GM12873 (cell line): ENCODE results near the gene PGA3.

Source experiments
- CTCF ChIP-seq: IDR thresholded peaks from 2 replicates; pipeline ENCODE4 v1.5.1; 2012; ENCODE audit warnings: low read depth, mild to moderate bottlenecking, moderate library complexity, low read length, control low read depth; ENCODE audit not compliant: insufficient read depth; ENCODE audit errors: missing control alignments

Gene PGA3

GRCh38 chr11:61193596-61193995, 9.7 kb upstream of the PGA3 start:
- TF ChIP-seq CTCF: no peak

- TF ChIP-seq CTCF: no peak
Observed at GRCh38 chr11:61194169-61194671, 9.1 kb upstream of the PGA3 start.

GRCh38 chr11:61194981-61195695, 8.2 kb upstream of the PGA3 start:
- TF ChIP-seq CTCF: no peak

GRCh38 chr11:61195719-61196118, 7.6 kb upstream of the PGA3 start:
- no peak for TF ChIP-seq CTCF

GRCh38 chr11:61198361-61198760, 5.0 kb upstream of the PGA3 start:
- no peak for TF ChIP-seq CTCF

- no peak for TF ChIP-seq CTCF
Observed at GRCh38 chr11:61198948-61199523, 4.3 kb upstream of the PGA3 start.

GRCh38 chr11:61201476-61201875, 1.8 kb upstream of the PGA3 start:
- no peak for TF ChIP-seq CTCF
